MM.1S (cell line): ENCODE data around the gene RASD2.
"Not testable (repeated sequence)": the region's sequence is repeated elsewhere in the genome, so short reads cannot be mapped to it uniquely, and the experiment has no call there.

ENCODE experiments used
- DNase-seq: peaks from one replicate; pipeline ENCODE4 v3.0.0-alpha.2; 2015
- H2AFZ ChIP-seq: fragments of 300-600 bp; sonication (generic); 2 replicates; pipeline ENCODE4 v1.6.0; 2016; ENCODE audit warnings: antibody characterized with exemption, low read length
- H3F3A ChIP-seq: fragments of 300-600 bp; sonication (generic); 2 replicates; pipeline ENCODE4 v1.6.1; 2016; ENCODE audit warnings: mild to moderate bottlenecking, antibody characterized with exemption, low read length, moderate library complexity, mixed read lengths; ENCODE audit not compliant: insufficient read depth
- H3K27ac ChIP-seq: fragments of 300-600 bp; sonication (generic); 2 replicates; pipeline ENCODE4 v1.5.1; 2016; ENCODE audit warnings: mild to moderate bottlenecking, low read length
- H3K27me3 ChIP-seq: fragments of 300-600 bp; sonication (generic); replicated peaks from 2 replicates; pipeline ENCODE4 v1.6.0; 2016; ENCODE audit warnings: low read length; ENCODE audit not compliant: insufficient read depth
- H3K36me3 ChIP-seq: fragments of 300-600 bp; sonication (generic); replicated peaks from 2 replicates; pipeline ENCODE4 v1.6.1; 2016; ENCODE audit warnings: mild to moderate bottlenecking, low read length, mixed read lengths; ENCODE audit not compliant: insufficient read depth
- H3K4me1 ChIP-seq: fragments of 300-600 bp; sonication (generic); 2 replicates; pipeline ENCODE4 v1.6.1; 2016; ENCODE audit warnings: low read length, mixed read lengths
- H3K4me2 ChIP-seq: fragments of 300-600 bp; sonication (generic); 2 replicates; pipeline ENCODE4 v1.6.0; 2016; ENCODE audit warnings: low read depth, low read length
- H3K4me3 ChIP-seq: fragments of 300-600 bp; sonication (generic); 2 replicates; pipeline ENCODE4 v1.5.1; 2016; ENCODE audit warnings: low read length, mixed read lengths
- H3K79me2 ChIP-seq: fragments of 300-600 bp; sonication (generic); 2 replicates; pipeline ENCODE4 v1.6.1; 2016; ENCODE audit warnings: mixed run types, low read length, mixed read lengths
- H3K9ac ChIP-seq: fragments of 300-600 bp; sonication (generic); 2 replicates; pipeline ENCODE4 v1.6.1; 2016; ENCODE audit warnings: low read length, mixed read lengths
- H3K9me2 ChIP-seq: fragments of 300-600 bp; sonication (generic); replicated peaks from 2 replicates; pipeline ENCODE4 v1.6.1; 2016; ENCODE audit warnings: mild to moderate bottlenecking, low read length, mixed read lengths; ENCODE audit not compliant: insufficient read depth
- H3K9me3 ChIP-seq: fragments of 300-600 bp; sonication (generic); replicated peaks from 2 replicates; pipeline ENCODE4 v1.6.1; 2016; ENCODE audit warnings: mild to moderate bottlenecking, low read length, mixed read lengths; ENCODE audit not compliant: insufficient read depth
- H4K20me1 ChIP-seq: fragments of 300-600 bp; sonication (generic); 2 replicates; pipeline ENCODE4 v1.6.1; 2016; ENCODE audit warnings: mild to moderate bottlenecking, low read length, moderate library complexity, mixed read lengths; ENCODE audit not compliant: insufficient read depth
- CTCF ChIP-seq: fragments of 300-600 bp; sonication (generic); IDR thresholded peaks from 2 replicates; pipeline ENCODE4 v1.5.1; 2016; ENCODE audit warnings: antibody characterized with exemption, low read length, mixed read lengths
- EZH2 ChIP-seq: fragments of 300-600 bp; sonication (generic); optimal IDR thresholded peaks from 2 replicates; pipeline ENCODE3; 2017; ENCODE audit warnings: low read depth, mild to moderate bottlenecking, antibody characterized with exemption, low read length, mixed read lengths
- EZH2phosphoT487 ChIP-seq: fragments of 300-600 bp; sonication (generic); IDR thresholded peaks from 2 replicates; pipeline ENCODE4 v1.6.1; 2018; ENCODE audit warnings: antibody characterized with exemption, low read length

RASD2 gene

GRCh38 chr22:35514366-35514765, 26.3 kb upstream of the RASD2 start:
- H3K27me3 ChIP-seq, result peaks cover 5% of the 10 kb centered on the region
- TF ChIP-seq EZH2 (no peak), EZH2phosphoT487 (no peak), CTCF (no peak)

GRCh38 chr22:35515952-35516351, 24.7 kb upstream of the RASD2 start:
- not testable (repeated sequence) for H3K27ac ChIP-seq, H3K27me3 ChIP-seq, H3K9me2 ChIP-seq, DNase-seq, H3K36me3 ChIP-seq, H3F3A ChIP-seq, H3K9me3 ChIP-seq, H3K79me2 ChIP-seq, H3K9ac ChIP-seq, H3K4me2 ChIP-seq, H2AFZ ChIP-seq, H3K4me1 ChIP-seq, H3K4me3 ChIP-seq, H4K20me1 ChIP-seq

More at GRCh38 chr22:35514366-35514765, 26.3 kb upstream of the RASD2 start:
- H3F3A ChIP-seq, result no peaks in the 10 kb centered on the region
- H3K4me3 ChIP-seq, result no peak overlapping the region
- H4K20me1 ChIP-seq, result no peaks in the 10 kb centered on the region
- no peak overlapping the region for H3K4me2 ChIP-seq
- no peak for DNase-seq
- no peak overlapping the region for H3K27ac ChIP-seq
- no peaks in the 10 kb centered on the region for H3K9me2 ChIP-seq
- H3K9ac ChIP-seq, result no peak overlapping the region
- no peak overlapping the region for H2AFZ ChIP-seq
- H3K4me1 ChIP-seq, result no peaks in the 10 kb centered on the region
- H3K9me3 ChIP-seq, result no peaks in the 10 kb centered on the region
- H3K79me2 ChIP-seq, result no peaks in the 10 kb centered on the region
- H3K36me3 ChIP-seq, result no peaks in the 10 kb centered on the region

- TF ChIP-seq EZH2 (no peak), CTCF (no peak), EZH2phosphoT487 (no peak)
- H3K9me3 ChIP-seq, result no peaks in the 10 kb centered on the region
- H3K4me1 ChIP-seq, result no peaks in the 10 kb centered on the region
- no peak overlapping the region for H3K4me3 ChIP-seq
- H3K4me2 ChIP-seq, result no peak overlapping the region
- DNase-seq, result no peak
- no peaks in the 10 kb centered on the region for H3F3A ChIP-seq
- no peak overlapping the region for H3K27ac ChIP-seq
- H2AFZ ChIP-seq, result no peak overlapping the region
- H3K79me2 ChIP-seq, result no peaks in the 10 kb centered on the region
- H3K9ac ChIP-seq, result no peak overlapping the region
- peaks cover 5% of the 10 kb centered on the region for H3K27me3 ChIP-seq
- H3K36me3 ChIP-seq, result no peaks in the 10 kb centered on the region
- H4K20me1 ChIP-seq, result no peaks in the 10 kb centered on the region
- no peaks in the 10 kb centered on the region for H3K9me2 ChIP-seq
Measured at GRCh38 chr22:35516723-35517122, 23.9 kb upstream of the RASD2 start.

GRCh38 chr22:35517207-35517606, 23.4 kb upstream of the RASD2 start:
- no peak for DNase-seq

More at GRCh38 chr22:35517207-35517606, 23.4 kb upstream of the RASD2 start:
- Histone ChIP-seq H3K36me3 (no peaks in the 10 kb centered on the region), H3K27me3 (peaks cover 5% of the 10 kb centered on the region), H3K9me2 (no peaks in the 10 kb centered on the region), H3K9ac (no peak overlapping the region), H3K79me2 (no peaks in the 10 kb centered on the region), H4K20me1 (no peaks in the 10 kb centered on the region), H3K4me1 (no peaks in the 10 kb centered on the region), H3F3A (no peaks in the 10 kb centered on the region), H2AFZ (no peak overlapping the region), H3K4me2 (no peak overlapping the region), H3K27ac (no peak overlapping the region), H3K9me3 (no peaks in the 10 kb centered on the region), H3K4me3 (no peak overlapping the region)
- TF ChIP-seq EZH2 (no peak), CTCF (no peak), EZH2phosphoT487 (no peak)
